ENCODE results near the gene SIRPA. TPM values are rescaled to one million over a fixed set of nuclear protein-coding genes. Genes with fewer than 3 reads are reported as not detected.
"Not testable (repeated sequence)": the region's sequence is repeated elsewhere in the genome, so short reads cannot be mapped to it uniquely, and the experiment has no call there.

The SIRPA gene
- total RNA-seq, 1 donor from 2014 or later, result 5.0 TPM

GRCh38 chr20:1912053-1912452 is 16.8 kb downstream of the SIRPA start:
- H3K4me3 ChIP-seq (ENCODE audit: low read depth, low read length), result no peak overlapping the region
- peaks cover 19% of the 10 kb centered on the region for H3K36me3 ChIP-seq (ENCODE audit: control insufficient read depth, insufficient read depth, low read length)
- FAIRE-seq (no peak), DNase-seq (ENCODE audit: low read depth) (peak; percentile 52)
- TF ChIP-seq CTCF (IDR thresholded peaks at IDR 0.05; ENCODE audit: insufficient read depth, low read length, severe bottlenecking), result no peak
- no peaks in the 10 kb centered on the region for H3K27me3 ChIP-seq (ENCODE audit: control insufficient read depth, insufficient read depth, low read length)

GRCh38 chr20:1912646-1913045 is 17.4 kb downstream of the SIRPA start:
- TF ChIP-seq CTCF (IDR thresholded peaks at IDR 0.05; ENCODE audit: insufficient read depth, low read length, severe bottlenecking), result no peak
- no peak for DNase-seq (ENCODE audit: low read depth)
- peak; percentile 32 for FAIRE-seq
- Histone ChIP-seq H3K4me3 (ENCODE audit: low read depth, low read length) (no peak overlapping the region), H3K36me3 (ENCODE audit: control insufficient read depth, insufficient read depth, low read length) (peaks cover 17% of the 10 kb centered on the region), H3K27me3 (ENCODE audit: control insufficient read depth, insufficient read depth, low read length) (no peaks in the 10 kb centered on the region)

GRCh38 chr20:1915233-1915632 is 20.0 kb downstream of the SIRPA start:
- H3K4me3 ChIP-seq (ENCODE audit: low read depth, low read length); H3K27me3 ChIP-seq (ENCODE audit: control insufficient read depth, insufficient read depth, low read length); DNase-seq (ENCODE audit: low read depth); FAIRE-seq: not testable (repeated sequence)
- H3K36me3 ChIP-seq (ENCODE audit: control insufficient read depth, insufficient read depth, low read length), result peaks cover 17% of the 10 kb centered on the region

- H3K36me3 ChIP-seq (ENCODE audit: control insufficient read depth, insufficient read depth, low read length), result peaks cover 17% of the 10 kb centered on the region
- FAIRE-seq, result peak; percentile 28
- no peaks in the 10 kb centered on the region for H3K27me3 ChIP-seq (ENCODE audit: control insufficient read depth, insufficient read depth, low read length)
Measured at GRCh38 chr20:1915725-1916124, 20.5 kb downstream of the SIRPA start.

GRCh38 chr20:1917786-1918185 is 22.6 kb downstream of the SIRPA start:
- Histone ChIP-seq H3K4me3 (ENCODE audit: low read depth, low read length) (no peak overlapping the region), H3K27me3 (ENCODE audit: control insufficient read depth, insufficient read depth, low read length) (no peaks in the 10 kb centered on the region), H3K36me3 (ENCODE audit: control insufficient read depth, insufficient read depth, low read length) (peaks cover 18% of the 10 kb centered on the region)
- no peak for TF ChIP-seq CTCF (IDR thresholded peaks at IDR 0.05; ENCODE audit: insufficient read depth, low read length, severe bottlenecking)
- DNase-seq (ENCODE audit: low read depth) (no peak), FAIRE-seq (no peak)

More at GRCh38 chr20:1915725-1916124, 20.5 kb downstream of the SIRPA start:
- H3K4me3 ChIP-seq (ENCODE audit: low read depth, low read length), result no peak overlapping the region
- no peak for TF ChIP-seq CTCF (IDR thresholded peaks at IDR 0.05; ENCODE audit: insufficient read depth, low read length, severe bottlenecking)
- no peak for DNase-seq (ENCODE audit: low read depth)

GRCh38 chr20:1918491-1919165 is 23.4 kb downstream of the SIRPA start:
- DNase-seq (ENCODE audit: low read depth), result no peak
- FAIRE-seq, result peak; percentile 64
- Histone ChIP-seq H3K4me3 (ENCODE audit: low read depth, low read length) (no peak overlapping the region), H3K36me3 (ENCODE audit: control insufficient read depth, insufficient read depth, low read length) (peaks cover 21% of the 10 kb centered on the region), H3K27me3 (ENCODE audit: control insufficient read depth, insufficient read depth, low read length) (no peaks in the 10 kb centered on the region)
- no peak for TF ChIP-seq CTCF (IDR thresholded peaks at IDR 0.05; ENCODE audit: insufficient read depth, low read length, severe bottlenecking)
